Measurements from ENCODE around the gene RNF114.

The RNF114 gene

GRCh38 chr20:49941456-49941855 lies 5.3 kb downstream of the RNF114 start:
- in situ Hi-C loops (cut with HindIII; ENCODE audit: low pct_ligation_motif_present, low sequenced_read_pairs) = no loop called here
- H3K36me3 ChIP-seq (replicated peaks) = peaks cover 28% of the 10 kb centered on the region

DNA sequence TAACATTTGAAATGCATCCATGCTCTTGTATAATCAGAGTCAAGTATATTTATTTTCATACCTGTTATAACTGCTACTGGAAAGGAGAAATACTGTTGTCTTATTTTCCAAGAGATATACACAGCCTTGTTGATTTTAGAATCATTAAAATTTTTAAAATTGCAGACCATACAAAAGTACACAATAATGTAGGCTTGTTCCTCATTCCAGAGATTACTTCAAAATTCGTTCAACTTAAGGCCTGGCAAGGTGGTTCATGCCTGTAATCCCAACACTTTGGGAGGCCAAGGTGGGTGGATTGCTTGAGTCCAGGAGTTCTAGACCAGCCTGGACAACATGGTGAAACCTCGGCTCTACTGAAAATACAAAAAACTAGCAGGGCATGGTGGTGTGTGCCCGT lies 6.1 kb downstream of the RNF114 start:
- in situ Hi-C loops (cut with HindIII; ENCODE audit: low pct_ligation_motif_present, low sequenced_read_pairs) = no loop called here
- Histone ChIP-seq H3K36me3 (replicated peaks) (peaks cover 30% of the 10 kb centered on the region), H3K27ac (no peak overlapping the region), H3K4me3 (ENCODE audit: low read depth, low read length) (no peak overlapping the region), H3K27me3 (replicated peaks) (no peaks in the 10 kb centered on the region)
- no peak for DNase-seq
- TF ChIP-seq, protein P1, sequence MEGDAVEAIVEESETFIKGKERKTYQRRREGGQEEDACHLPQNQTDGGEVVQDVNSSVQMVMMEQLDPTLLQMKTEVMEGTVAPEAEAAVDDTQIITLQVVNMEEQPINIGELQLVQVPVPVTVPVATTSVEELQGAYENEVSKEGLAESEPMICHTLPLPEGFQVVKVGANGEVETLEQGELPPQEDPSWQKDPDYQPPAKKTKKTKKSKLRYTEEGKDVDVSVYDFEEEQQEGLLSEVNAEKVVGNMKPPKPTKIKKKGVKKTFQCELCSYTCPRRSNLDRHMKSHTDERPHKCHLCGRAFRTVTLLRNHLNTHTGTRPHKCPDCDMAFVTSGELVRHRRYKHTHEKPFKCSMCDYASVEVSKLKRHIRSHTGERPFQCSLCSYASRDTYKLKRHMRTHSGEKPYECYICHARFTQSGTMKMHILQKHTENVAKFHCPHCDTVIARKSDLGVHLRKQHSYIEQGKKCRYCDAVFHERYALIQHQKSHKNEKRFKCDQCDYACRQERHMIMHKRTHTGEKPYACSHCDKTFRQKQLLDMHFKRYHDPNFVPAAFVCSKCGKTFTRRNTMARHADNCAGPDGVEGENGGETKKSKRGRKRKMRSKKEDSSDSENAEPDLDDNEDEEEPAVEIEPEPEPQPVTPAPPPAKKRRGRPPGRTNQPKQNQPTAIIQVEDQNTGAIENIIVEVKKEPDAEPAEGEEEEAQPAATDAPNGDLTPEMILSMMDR (IDR thresholded peaks at IDR 0.05; ENCODE audit: low read depth, low read length, missing control alignments) = no peak

More at GRCh38 chr20:49941456-49941855, 5.3 kb downstream of the RNF114 start:
- Histone ChIP-seq H3K27me3 (replicated peaks) (no peaks in the 10 kb centered on the region), H3K4me3 (ENCODE audit: low read depth, low read length) (no peak overlapping the region), H3K27ac (no peak overlapping the region)
- DNase-seq = no peak
- TF ChIP-seq, protein P1 (IDR thresholded peaks at IDR 0.05; ENCODE audit: low read depth, low read length, missing control alignments) = no peak

- DNase-seq = no peak
- H3K4me3 ChIP-seq (ENCODE audit: low read depth, low read length) = no peak overlapping the region
- in situ Hi-C loops (cut with HindIII; ENCODE audit: low pct_ligation_motif_present, low sequenced_read_pairs) = no loop called here
- no peak overlapping the region for H3K27ac ChIP-seq
- TF ChIP-seq, protein P1 (IDR thresholded peaks at IDR 0.05; ENCODE audit: low read depth, low read length, missing control alignments) = no peak
- peaks cover 32% of the 10 kb centered on the region for H3K36me3 ChIP-seq (replicated peaks)
- H3K27me3 ChIP-seq (replicated peaks) = no peaks in the 10 kb centered on the region
These were observed 6.7 kb downstream of the RNF114 start for GRCh38 chr20:49942942-49943341.

- Histone ChIP-seq H3K4me3 (ENCODE audit: low read depth, low read length) (no peak overlapping the region), H3K27me3 (replicated peaks) (no peaks in the 10 kb centered on the region), H3K36me3 (replicated peaks) (peaks cover 47% of the 10 kb centered on the region), H3K27ac (no peak overlapping the region)
- in situ Hi-C loops (cut with HindIII; ENCODE audit: low pct_ligation_motif_present, low sequenced_read_pairs) = no loop called here
- TF ChIP-seq, protein P1 (IDR thresholded peaks at IDR 0.05; ENCODE audit: low read depth, low read length, missing control alignments) = no peak
- DNase-seq = no peak
These were observed 9.1 kb downstream of the RNF114 start for GRCh38 chr20:49945306-49945700.

DNA sequence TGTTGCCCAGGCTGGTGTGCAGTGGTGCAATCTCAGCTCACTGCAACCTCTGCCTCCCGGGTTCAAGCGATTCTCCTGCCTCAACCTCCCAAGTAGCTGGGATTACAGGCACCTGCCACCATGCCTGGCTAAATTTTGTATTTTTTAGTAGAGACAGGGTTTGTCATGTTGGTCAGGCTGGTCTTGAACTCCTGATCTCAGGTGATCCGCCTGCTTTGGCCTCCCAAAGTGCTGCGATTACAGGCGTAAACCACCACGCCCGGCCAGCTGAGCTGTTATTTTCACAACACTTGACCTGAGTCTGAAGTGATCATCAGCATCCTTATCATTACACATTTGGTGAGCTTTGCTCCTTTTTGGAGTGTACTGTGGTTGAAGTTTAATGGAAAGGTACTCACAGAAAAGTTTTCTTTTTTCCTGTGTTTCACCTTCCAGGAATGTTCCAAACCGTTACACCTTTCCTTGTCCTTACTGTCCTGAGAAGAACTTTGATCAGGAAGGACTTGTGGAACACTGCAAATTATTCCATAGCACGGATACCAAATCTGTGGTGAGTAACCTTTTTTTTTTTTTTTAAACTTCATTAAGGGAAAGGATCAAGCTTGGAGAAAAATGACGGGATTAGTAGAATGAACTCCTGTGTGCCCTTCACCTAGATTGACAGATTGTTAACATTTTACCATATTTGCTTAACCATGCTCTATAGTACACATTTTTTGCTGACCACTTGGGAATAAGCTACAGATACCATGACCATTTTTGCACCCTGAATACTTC lies 9.7 kb downstream of the RNF114 start:
- Histone ChIP-seq H3K27me3 (replicated peaks) (no peaks in the 10 kb centered on the region), H3K4me3 (ENCODE audit: low read depth, low read length) (no peak overlapping the region), H3K36me3 (replicated peaks) (peaks cover 52% of the 10 kb centered on the region), H3K27ac (no peak overlapping the region)
- DNase-seq = no peak
- in situ Hi-C loops (cut with HindIII; ENCODE audit: low pct_ligation_motif_present, low sequenced_read_pairs) = no loop called here
- TF ChIP-seq, protein P1 (IDR thresholded peaks at IDR 0.05; ENCODE audit: low read depth, low read length, missing control alignments) = no peak

DNA sequence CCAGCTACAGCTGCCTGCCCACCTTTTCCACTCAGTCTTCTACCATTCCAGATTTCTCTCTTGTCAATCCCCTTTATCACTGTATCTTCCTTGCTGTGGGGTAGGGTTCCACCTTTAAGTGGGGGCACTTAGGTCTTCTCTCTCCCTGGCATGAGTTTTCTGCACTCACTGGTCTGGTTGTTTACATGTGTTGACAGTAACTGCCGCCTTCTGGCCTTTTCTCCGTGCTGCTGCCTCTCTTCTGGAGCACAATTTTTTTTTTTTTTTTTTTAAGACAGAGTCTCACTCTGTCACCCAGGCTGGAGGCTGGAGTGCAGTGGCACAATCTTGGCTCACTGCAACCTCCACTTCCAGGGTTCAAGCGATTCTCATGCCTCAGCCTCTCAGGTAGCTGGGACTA lies 12.0 kb downstream of the RNF114 start:
- Histone ChIP-seq H3K27ac (peak overlapping the region; percentile 98), H3K4me3 (ENCODE audit: low read depth, low read length) (no peak overlapping the region), H3K36me3 (replicated peaks) (peaks cover 59% of the 10 kb centered on the region), H3K27me3 (replicated peaks) (no peaks in the 10 kb centered on the region)
- TF ChIP-seq, protein P1 (IDR thresholded peaks at IDR 0.05; ENCODE audit: low read depth, low read length, missing control alignments) = no peak
- no peak for DNase-seq
- in situ Hi-C loops (cut with HindIII; ENCODE audit: low pct_ligation_motif_present, low sequenced_read_pairs) = no loop called here
